Pons (tissue), 1 donor: ENCODE results near the gene RIOK3.
A peak's percentile ranks its signal among the peaks of the same experiment; 100 is the strongest.
"Not testable (repeated sequence)": the region's sequence is repeated elsewhere in the genome, so short reads cannot be mapped to it uniquely, and the experiment has no call there.

Source experiments
- DNase-seq: peaks from one replicate; pipeline ENCODE4 v3.0.0-alpha.2; 2016; ENCODE audit warnings: low spot score

The RIOK3 gene

DNA sequence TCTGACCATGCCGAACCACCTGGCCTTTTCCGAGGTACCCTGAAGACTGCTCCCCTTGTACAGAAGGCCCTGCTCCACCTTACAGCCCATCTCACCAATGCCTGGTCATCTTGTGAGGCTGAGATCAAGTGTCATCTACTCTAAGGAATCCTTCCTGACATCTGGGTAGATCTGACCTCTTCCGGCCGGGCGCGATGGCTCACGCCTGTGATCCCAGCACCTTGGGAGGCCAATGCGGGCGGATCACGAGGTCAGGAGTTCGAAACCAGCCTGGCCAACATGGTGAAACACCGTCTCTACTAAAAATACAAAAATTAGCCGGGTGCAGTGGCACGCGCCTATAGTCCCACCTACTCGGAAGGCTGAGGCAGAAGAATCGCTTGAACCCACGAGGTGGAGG, 2.1 kb upstream of the RIOK3 start:
- no peak for DNase-seq

GRCh38 chr18:23451491-23451890, 1.6 kb upstream of the RIOK3 start:
- DNase-seq: no peak

DNA sequence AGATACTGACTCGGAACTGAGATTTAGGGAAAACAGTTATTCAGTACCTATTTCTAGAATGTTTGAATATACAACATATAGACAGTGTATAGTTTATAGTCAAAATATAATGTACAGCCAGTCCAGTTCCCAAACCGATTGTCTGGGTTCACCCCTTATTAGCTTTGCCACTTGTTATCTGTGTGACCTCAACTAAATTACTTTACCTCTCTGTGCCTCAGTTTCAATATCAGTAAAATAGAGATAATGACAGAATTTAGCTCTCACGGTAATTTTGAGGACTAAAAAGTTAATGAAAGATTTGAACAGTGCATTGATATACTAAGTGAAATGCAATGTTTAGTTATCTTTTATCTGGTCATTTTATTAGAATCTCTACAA, 750 bp upstream of the RIOK3 start:
- DNase-seq: no peak

DNA sequence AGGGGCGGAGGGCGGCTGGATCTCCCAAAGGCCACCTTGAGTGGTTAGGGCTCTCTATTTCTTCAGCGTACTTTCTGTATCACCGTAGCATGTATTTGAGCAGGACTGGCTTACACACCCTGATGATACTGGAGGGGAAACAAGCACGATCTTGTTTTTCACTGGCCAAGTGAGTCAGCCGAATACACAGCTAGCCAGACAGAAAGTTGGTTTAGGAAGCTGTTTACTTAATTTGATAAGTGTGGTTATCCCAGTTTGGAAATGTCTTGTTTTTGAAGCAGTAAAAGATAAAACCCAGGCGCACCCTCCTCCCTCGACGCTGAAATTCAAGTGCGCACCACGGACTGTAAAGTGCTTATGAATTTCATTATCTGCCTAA, 582 bp downstream of the RIOK3 start:
- peak; percentile 25 for DNase-seq

- no peak for DNase-seq
Observed at GRCh38 chr18:23456835-23457234, 3.7 kb downstream of the RIOK3 start.

DNA sequence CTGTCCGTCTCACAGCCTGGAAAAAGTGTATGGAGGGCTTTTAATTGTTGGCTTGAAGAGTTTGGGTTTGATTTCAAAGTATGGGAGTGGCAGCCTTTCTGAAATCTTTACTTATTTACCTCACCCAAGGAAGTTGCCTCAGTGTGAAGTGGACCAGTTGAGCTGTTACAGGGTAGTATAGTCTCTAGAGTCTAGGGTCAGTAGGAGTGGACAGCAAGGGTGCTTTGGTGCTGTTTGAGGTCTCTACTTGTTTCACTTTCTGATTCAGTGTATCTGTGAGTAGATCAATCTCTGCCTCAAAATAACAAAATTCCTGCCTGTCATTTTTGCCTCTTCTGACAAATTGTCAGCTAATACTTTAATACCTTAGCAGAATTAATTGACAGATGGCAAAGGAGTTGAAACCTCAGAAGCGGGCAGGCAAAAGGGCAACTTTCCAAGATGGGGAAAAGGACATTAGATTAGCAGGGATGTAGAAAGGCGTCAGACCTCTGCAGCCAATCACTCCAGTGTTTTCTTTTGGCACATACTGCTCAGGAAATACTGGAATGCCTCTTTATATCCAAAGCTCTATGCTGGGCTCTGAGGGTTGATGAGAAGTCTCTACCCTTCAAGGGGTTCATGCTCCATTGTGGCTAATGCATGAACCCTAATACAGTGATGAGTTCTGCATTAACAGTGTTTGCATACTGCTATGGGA, 5.9 kb downstream of the RIOK3 start:
- no peak for DNase-seq

DNA sequence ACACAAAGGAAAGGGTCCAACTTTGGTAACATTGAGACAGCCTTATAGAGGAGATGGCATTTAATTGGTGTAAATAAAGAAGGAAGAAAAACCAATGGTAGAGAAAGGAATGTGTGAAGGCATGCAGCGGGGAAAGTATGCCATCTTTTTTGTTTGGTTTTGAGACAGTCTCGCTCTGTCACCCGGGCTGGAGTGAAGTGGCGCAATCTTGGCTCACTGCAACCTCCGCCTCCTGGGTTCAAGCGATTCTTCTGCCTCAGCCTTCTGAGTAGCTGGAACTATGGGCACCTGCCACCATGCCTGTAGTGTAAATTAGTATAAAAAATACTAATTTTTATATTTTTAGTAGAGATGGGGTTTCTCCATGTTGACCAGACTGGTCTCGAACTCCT, 6.4 kb downstream of the RIOK3 start:
- no peak for DNase-seq

GRCh38 chr18:23460285-23461273, 7.5 kb downstream of the RIOK3 start:
- no peak for DNase-seq

DNA sequence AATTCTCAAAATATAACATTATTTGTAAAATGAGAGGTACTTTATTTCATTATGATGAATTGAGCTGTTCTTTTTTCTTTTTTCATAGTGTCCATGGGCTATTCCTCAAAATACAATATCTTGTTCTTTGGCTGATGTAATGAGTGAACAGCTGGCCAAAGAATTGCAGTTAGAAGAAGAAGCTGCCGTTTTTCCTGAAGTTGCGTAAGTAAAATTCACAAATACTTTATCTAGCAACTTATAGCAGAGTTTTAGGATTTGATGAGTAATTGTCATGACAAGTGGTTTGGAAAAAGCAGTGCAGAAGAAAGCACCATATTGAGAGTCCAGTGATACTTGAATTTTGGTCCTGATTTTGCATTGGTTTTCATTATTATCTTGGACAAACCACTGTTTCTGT, 9.8 kb downstream of the RIOK3 start:
- no peak for DNase-seq

- peak; percentile 23 for DNase-seq
Observed at GRCh38 chr18:23468753-23469459, 15.8 kb downstream of the RIOK3 start.

GRCh38 chr18:23470620-23471387, 17.7 kb downstream of the RIOK3 start:
- DNase-seq: no peak

- no peak for DNase-seq
Observed at GRCh38 chr18:23471486-23471885, 18.4 kb downstream of the RIOK3 start.

GRCh38 chr18:23479829-23480505, 26.9 kb downstream of the RIOK3 start:
- DNase-seq: peak; percentile 56

DNA sequence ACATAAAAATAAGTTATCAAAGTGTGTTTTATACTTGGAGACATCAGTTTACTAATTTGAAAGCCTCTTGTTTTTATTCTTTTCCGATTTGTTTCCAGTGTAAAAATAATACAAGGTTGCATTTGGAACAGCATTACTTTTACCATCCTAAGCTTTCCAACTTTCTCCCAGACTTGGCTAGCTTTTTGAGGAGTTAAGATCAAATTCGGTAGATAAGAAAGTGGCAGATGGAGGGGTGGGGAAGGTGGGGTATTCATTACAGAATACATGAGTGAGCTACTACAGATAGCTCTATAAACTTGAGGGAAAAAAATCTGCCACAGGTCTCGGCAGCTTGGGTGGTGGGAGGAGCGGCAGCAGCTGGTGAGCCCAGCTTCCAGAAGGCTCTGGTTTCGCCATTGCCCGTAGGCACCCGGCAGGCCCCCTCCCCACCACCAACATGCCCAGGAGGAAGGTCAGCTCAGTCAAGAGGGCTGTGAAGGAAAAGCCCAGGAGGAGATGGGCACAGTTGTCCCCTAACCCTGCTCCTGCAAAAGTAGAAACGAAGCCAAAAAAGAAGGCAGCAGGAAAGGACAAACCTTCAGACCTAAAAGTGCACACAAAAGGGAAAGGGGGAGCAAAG, 31.6 kb downstream of the RIOK3 start:
- DNase-seq: no peak

DNA sequence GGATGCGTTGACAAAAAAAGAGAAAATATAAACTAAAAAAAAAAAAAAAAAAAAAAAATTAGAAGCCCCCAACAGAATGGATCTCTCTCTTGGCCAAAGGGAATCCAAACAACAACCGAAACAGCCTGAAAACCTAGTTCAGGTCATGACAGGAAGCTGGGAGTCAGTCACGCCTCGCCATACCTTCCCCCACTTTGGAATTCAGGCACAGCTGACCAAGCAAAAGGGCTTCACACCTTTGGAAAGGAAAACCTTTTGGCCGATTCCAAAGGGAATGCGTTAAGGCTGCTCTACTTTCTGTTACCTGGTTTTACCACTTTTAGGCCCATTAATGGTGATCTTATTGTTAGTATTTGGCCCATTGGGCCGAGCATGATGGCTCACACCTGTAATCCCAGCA, 32.3 kb downstream of the RIOK3 start:
- no peak for DNase-seq

- peak; percentile 28 for DNase-seq
Observed at GRCh38 chr18:23487738-23488570, 34.9 kb downstream of the RIOK3 start.

DNA sequence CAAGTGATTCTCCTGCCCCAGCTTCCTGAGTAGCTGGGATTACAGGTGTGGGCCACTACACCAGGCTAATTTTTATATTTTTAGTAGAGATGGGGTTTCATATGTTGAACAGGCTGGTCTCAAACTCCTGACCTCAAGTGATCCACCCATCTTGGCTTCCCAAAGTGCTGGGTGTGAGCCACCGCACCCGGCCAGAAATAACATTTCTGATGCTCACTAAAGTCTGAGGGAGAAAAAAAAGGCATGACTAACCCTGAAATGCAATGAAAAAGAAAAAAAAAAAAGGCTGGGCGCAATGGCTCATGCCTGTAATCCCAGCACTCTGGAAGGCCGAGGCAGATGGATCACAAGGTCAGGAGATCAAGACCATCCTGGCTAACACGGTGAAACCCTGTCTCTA, 36.5 kb downstream of the RIOK3 start:
- not testable (repeated sequence) for DNase-seq

- DNase-seq: no peak
Observed at GRCh38 chr18:23493654-23494053, 40.6 kb downstream of the RIOK3 start.

DNA sequence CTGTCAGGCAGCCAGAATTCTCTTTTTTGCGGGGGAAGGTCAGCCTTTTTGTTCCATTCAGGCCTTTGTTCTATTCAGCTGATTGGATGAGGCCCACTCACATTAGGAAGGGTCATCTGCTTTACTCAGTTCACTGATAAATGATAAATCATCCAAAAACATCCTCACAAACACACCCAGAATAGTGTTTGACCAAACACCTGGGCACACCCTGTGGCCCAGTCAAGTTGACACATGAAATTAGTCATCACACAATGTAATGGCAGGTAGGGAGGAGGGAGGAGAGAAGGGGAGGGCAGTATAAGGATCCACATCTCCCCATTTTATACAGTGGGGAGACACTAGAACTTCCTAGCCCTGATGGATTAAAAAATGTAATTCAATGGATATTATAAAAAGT, 41.9 kb downstream of the RIOK3 start:
- DNase-seq: no peak
